HK-2 (cell line): Measurements from ENCODE around the gene RAD9A.
A peak's percentile ranks its signal among the peaks of the same experiment; 100 is the strongest.

Experiments used
- DNase-seq: peaks from one replicate; pipeline ENCODE4 v3.0.0-alpha.2; 2018; ENCODE audit not compliant: unreplicated experiment

Gene RAD9A

GRCh38 chr11:67374571-67375281, 17.1 kb upstream of the RAD9A start:
- peak; percentile 78 for DNase-seq

GRCh38 chr11:67375320-67376055, 16.3 kb upstream of the RAD9A start:
- DNase-seq = peak; percentile 53

DNA sequence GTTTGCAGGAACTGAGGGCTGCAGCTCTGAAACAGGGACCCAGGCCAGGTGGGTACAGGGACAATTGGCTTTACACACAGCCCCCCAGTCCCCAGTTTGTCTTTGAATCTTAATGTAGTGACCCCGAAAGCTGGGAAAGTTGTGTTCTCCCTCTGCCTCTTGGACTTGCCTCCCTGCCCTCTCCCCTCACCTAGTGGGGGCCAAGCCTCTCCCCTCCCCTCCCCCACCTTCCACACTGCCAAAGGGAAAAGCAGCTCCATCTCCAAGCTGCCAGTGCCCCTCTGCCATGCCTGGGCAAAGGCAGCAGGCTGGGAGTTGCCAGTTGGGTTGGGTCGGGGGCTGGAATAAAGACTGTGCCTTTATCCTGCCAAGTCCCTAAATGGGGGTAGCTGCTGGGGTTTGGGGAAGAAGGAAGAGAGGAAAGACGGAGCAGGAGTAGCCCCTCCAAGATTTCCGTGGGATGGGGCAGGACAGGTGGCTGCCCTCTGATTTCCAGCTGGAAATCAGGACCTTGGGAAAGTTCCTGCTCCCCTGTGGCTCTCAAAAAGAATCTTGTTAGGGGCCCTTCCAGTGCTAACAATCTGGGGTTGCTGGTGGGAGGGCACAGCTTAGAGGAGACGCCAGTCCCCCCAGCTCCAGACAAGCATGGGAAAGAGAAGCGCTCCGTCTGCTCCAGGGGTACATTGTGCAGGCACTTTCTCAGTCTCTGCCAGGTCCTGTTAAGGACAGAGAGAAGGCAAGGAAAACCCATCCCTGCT, 15.5 kb upstream of the RAD9A start:
- no peak for DNase-seq

GRCh38 chr11:67376873-67377808, 14.6 kb upstream of the RAD9A start:
- DNase-seq = no peak

DNA sequence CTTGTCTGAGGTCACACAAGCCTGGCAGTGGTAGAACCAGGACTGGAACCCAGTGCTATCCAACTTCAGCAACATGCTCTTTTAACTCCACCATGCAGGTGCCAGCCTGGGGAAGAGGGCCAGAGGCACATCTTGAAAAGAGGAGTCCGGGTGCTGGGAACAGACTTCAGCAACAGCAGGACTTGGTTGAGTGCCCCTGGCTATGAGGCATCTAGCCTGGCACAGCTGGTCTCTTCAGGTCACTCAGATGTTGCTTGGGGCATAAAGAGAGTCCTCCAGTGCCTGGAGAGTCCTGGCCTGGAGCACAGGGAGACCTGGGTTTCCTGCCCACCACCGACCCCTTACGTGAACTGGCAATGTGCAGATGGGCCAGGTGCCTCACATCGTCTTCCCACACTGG, 13.2 kb upstream of the RAD9A start:
- DNase-seq = no peak

DNA sequence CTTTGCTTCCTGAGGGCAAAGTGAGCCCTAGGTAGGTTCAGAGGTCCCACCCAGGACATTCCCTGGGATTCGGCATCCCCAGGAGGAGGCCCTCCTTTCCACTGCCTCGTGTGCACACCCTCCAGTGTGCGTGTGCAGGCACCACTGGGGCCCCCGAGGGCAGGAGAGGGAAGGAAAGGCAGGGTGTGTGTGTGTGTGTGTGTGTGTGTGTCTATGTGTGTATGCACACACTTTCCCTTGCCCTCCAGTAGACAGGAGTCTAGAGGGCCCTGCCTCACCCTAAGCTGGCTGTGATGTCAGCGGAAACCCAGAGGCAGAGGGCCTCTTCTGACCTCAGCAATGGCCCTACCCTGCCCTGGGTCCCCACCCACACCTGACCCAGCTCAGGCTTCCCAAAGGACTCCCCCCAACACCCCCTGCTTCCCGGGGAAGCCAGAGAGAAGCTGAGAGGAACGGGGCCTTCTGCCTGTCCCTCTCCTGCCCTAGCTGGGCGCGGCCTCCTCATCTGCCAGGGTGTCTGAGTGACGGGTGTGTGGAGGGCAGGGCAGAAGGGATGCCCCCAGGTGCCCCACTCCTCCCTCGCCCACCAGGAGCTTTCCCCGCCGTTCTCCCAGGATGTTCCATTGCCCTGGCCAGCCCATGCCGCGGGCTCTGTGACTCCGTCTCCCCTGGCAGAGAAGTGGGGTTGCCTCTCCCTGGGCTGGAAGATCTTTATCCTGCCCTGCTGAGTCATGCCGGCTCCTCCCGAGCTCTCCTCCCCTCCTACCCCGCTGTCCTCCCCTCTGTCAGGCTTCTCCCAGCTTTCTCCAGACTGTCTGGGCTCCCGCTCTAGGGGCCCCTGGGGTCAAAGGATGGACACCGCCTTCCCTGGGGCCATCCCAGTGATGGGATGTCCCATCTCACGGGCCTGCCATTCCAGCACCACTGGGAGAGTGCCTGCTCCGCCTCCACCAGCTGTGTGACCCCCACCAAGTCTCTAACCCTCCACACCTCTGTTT, 12.4 kb upstream of the RAD9A start:
- DNase-seq = no peak

GRCh38 chr11:67381244-67381972, 10.4 kb upstream of the RAD9A start:
- no peak for DNase-seq

DNA sequence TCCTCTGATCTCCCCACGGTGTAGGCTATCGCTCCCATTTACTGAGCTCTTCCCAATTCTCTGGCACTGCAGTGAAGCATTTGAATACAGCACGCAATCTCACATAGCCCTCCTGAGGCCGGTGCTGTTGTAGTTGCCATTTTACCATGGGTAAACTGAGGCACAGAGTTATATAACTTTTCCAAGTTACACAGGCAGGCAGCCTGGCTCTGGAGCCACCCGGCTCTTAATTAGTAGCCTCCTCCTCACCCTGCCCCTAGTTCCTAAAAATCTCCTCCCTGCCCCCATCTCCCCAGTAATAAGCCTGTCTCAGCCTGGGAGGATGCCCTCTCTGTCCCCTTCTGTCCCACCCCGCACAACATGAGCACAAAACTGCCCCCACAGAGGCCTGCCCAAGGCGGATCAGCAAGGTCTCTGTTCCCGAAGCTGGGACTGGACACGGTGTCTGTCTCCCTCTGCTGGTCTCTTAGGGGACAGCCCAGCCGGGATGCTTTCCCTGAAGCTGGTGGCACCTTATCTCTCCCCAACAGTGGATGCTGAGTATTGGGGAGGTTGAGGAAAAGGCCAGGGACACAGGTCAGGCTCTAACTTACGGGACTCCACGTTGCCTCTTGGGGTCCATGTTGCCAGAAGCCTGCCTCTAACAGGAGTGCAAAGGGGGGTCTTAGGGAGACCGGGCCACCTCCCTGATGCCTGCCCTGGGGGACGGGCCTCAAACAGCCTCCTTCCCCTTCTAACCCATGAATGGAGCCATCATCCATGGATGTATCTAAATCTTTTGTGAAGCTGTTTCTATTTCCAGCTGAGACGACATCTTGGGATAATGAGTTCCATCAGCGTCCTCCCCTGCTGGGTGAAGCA, 9.3 kb upstream of the RAD9A start:
- DNase-seq = peak; percentile 72

DNA sequence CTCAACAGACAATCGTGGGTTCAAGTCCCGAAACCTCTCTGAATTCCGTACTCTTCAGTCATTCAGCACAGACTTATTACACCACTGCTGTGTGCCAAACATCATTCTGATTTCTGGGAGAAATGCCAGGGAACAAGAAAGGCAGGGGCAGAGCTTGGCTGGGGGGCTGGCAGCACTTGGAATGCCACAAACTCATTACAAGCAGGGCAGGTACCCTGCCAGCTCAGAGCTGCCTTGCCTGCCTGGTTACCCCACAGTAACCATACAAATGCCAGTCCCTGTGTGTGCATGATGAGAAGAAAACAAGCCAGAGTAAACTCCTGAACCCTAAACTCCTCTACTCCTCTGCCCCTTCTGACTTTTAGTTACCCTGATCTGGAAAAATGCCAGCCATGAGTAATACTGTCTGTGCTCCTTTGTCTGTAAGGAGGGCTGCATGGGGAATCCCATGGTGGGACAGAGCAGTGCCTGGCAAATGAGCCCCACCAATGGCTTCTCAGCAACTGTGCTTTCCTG, 6.9 kb upstream of the RAD9A start:
- DNase-seq = no peak

DNA sequence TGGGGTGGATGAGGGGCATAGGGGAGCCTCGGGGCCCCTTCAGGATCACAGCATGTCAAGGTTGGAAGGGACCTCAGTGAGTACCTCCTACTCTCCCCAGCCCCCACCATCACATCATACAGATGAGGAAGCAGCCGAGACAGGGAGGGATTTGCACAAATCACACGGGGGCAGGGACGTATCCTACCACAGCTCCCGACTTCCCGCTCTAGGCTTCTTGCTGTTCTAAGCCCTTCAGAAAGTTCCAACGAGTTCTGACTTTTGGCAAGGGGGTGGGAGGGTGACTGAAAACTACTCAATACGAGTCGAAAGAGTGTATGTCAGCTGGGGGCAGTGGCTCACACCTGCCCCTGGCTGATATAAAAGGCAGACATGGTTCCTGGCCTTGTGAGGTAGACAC, 4.7 kb upstream of the RAD9A start:
- no peak for DNase-seq

DNA sequence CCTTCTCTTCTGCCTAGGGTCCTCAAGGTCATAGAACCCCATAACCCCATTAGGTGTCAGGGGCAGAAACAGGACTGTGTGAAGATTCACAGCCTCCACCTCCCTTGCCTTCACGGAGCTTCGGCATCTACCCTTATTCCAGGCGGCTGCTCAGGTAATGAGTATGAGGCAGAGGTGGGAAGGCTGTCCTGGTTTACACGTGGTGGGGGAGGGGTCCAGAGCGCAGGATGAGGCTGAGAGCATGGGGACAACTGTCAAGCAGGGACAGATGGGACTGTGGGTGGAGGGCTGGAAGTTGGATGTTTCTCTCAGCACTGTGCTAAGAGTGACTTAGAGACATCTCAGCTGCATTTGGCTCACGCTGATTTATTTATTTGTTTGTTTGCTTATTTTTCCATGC, 4.3 kb upstream of the RAD9A start:
- DNase-seq = no peak

DNA sequence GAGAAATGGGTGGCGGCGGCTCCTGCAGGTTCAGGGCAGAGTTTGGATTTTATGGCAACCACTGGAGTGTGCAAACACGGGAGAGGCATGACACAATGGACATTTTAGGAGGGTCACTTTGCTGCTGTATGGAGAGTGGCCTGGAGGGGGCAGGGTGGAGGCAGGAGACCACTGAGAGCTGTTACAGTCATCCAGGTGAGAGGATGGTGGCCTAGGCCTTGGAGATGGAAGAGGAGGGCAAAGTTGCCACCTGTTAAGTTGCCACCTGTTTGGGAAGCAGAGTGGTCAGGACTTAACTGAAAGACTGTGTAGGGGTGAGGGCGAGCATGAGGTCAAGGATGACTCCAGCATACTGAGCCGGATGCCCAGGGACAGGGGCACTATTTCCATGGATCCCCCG, 2.3 kb upstream of the RAD9A start:
- DNase-seq = no peak

- DNase-seq = no peak
These were observed 861 bp upstream of the RAD9A start for GRCh38 chr11:67390947-67391303.

DNA sequence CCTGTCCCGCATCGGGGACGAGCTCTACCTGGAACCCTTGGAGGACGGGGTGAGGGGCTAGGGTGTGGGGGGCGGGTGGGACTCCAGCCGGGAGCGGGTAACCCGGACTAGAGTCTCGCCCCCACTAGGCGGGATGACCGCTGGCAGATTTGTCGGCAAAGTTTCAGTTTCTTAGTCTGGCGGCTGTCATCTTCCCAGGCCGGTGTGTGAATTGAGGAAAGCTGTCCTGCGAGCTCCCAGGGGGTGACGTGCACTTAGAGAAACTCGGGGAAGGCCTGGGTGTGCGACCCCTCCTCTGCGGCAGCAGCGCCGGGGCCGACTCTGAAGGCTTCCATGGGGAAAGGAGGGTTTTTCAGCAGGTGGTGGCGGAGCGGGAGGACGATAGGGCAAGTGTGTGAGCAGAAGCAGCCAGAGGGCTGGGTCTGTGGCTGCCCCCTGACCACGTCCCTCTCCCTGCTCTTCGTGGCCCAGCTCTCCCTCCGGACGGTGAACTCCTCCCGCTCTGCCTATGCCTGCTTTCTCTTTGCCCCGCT, 463 bp downstream of the RAD9A start:
- DNase-seq = no peak

DNA sequence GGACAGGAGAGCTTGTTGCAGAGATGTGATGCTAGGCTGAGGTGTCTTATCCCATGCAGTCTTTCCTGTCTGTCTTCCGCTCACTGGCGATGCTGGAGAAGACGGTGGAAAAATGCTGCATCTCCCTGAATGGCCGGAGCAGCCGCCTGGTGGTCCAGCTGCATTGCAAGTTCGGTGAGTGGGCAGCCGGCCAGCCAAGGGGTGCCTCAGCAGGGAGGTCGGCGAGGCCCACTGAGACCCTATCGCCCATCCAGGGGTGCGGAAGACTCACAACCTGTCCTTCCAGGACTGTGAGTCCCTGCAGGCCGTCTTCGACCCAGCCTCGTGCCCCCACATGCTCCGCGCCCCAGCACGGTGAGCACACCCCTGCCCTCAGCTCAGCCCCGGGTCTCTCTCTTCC, 1.7 kb downstream of the RAD9A start:
- no peak for DNase-seq

DNA sequence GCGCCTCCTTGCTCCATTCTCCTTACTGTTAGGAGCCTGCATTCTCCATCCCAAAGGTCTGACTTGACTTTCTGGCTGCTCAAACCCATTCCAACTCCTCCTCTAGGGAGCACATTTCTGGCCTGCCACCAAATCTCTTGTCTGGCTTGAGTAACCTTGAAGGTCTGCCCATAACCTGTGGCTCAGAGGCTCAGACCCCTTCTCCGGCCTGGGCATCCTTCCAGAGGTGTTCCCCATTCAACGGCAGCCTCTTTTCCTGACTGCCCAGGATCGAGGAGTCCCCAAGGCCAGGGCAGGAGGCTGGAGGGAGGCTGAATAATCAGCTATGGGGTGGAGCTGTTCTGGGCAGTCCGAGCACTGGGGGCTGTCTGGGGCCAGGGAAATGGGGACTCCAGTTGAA, 2.2 kb downstream of the RAD9A start:
- no peak for DNase-seq

GRCh38 chr11:67395555-67396258, 3.9 kb downstream of the RAD9A start:
- DNase-seq = no peak

GRCh38 chr11:67396259-67396581, 4.4 kb downstream of the RAD9A start:
- DNase-seq = no peak
